H1 (cell line): ENCODE measurements around the gene EPHA5. TPM values are rescaled to one million over a fixed set of nuclear protein-coding genes. Genes with fewer than 3 reads are reported as not detected.
A peak's percentile ranks its signal among the peaks of the same experiment; 100 is the strongest.

ENCODE experiments used
- CTCF ChIA-PET: fragments of 300-600 bp; sonication (Branson Sonifier 250); formaldehyde crosslinking; loops from one replicate; lab custom pipeline; 2021; ENCODE audit not compliant: partially characterized antibody; lab: Charles Lee
- POLR2A ChIA-PET: fragments of 300-600 bp; sonication (Branson Sonifier 250); formaldehyde crosslinking; loops from one replicate; lab custom pipeline; 2021; ENCODE audit warnings: inconsistent platforms; ENCODE audit not compliant: partially characterized antibody; lab: Charles Lee
- DNase-seq, 2 experiments: peaks; one replicate each; pipeline versions ENCODE4 v3.0.0 to v3.0.0-alpha.2; 2010 to 2022; ENCODE audit warnings: low spot score in 2 of 2, low read depth in 1 of 2, mixed read lengths in 1 of 2
- FAIRE-seq: peaks from 2 replicates; lab custom pipeline; 2011; peaks lifted over from hg19 to GRCh38; lab: Jason Lieb, UNC
- H2AFZ ChIP-seq: 2 replicates; pipeline ENCODE4 v1.8.1; 2012; ENCODE audit warnings: low read length, inconsistent platforms
- H2AK5ac ChIP-seq: 2 replicates; pipeline ENCODE4 v1.6.1; 2013; ENCODE audit warnings: low read depth, low read length
- H2BK120ac ChIP-seq: replicated peaks from 2 replicates; pipeline ENCODE3; 2013; ENCODE audit warnings: low read depth, low read length, inconsistent platforms
- H2BK12ac ChIP-seq: 2 replicates; pipeline ENCODE4 v1.6.1; 2013; ENCODE audit warnings: low read depth, low read length
- H2BK15ac ChIP-seq: 2 replicates; pipeline ENCODE4 v1.6.1; 2013; ENCODE audit warnings: low read length
- H2BK20ac ChIP-seq: 2 replicates; pipeline ENCODE4 v1.6.1; 2013; ENCODE audit warnings: low read length
- H2BK5ac ChIP-seq: 2 replicates; pipeline ENCODE4 v1.6.1; 2013; ENCODE audit warnings: low read depth, low read length
- H3K14ac ChIP-seq: 2 replicates; pipeline ENCODE4 v1.6.1; 2013; ENCODE audit warnings: inconsistent platforms; ENCODE audit not compliant: insufficient read length
- H3K18ac ChIP-seq: 2 replicates; pipeline ENCODE4 v1.6.1; 2013; ENCODE audit warnings: low read length; ENCODE audit errors: extremely low read depth
- H3K23ac ChIP-seq: 2 replicates; pipeline ENCODE4 v1.6.1; 2013; ENCODE audit warnings: inconsistent platforms; ENCODE audit not compliant: insufficient read length
- H3K23me2 ChIP-seq: 2 replicates; pipeline ENCODE4 v1.6.1; 2013; ENCODE audit warnings: low read depth, low read length
- H3K27ac ChIP-seq: 2 replicates; pipeline ENCODE4 v1.6.1; 2011; ENCODE audit warnings: low read depth, low read length, inconsistent platforms
- H3K27me3 ChIP-seq, 4 experiments: replicated peaks in 1 of 4; 1 replicate in 1 of 4; 2 replicates in 3 of 4; pipeline versions ENCODE4 v1.6.1 to v1.8.1; 2011 to 2013; ENCODE audit warnings: low read length in 3 of 4, mild to moderate bottlenecking in 3 of 4, inconsistent platforms in 2 of 4, mixed read lengths in 2 of 4, moderate library complexity in 1 of 4; ENCODE audit not compliant: control insufficient read depth in 3 of 4, insufficient read depth in 3 of 4; ENCODE audit errors: extremely low read depth in 1 of 4
- H3K36me3 ChIP-seq, 4 experiments: 2 replicates each; pipeline versions ENCODE4 v1.6.1 to v1.8.1; 2011 to 2013; ENCODE audit warnings: mild to moderate bottlenecking in 4 of 4, low read length in 3 of 4, moderate library complexity in 2 of 4, control low read depth in 1 of 4, inconsistent platforms in 1 of 4; ENCODE audit not compliant: insufficient read depth in 4 of 4, control insufficient read depth in 2 of 4
- H3K4ac ChIP-seq: replicated peaks from 2 replicates; pipeline ENCODE3; 2013; ENCODE audit warnings: low read length, low read depth, mixed read lengths, inconsistent platforms; ENCODE audit not compliant: insufficient read length
- H3K4me1 ChIP-seq, 4 experiments: replicated peaks in 1 of 4; 1 replicate in 1 of 4; 2 replicates in 3 of 4; pipeline versions ENCODE4 v1.6.1 to v1.8.1; 2011 to 2013; ENCODE audit warnings: low read length in 3 of 4, inconsistent platforms in 2 of 4, mixed read lengths in 1 of 4; ENCODE audit not compliant: insufficient read depth in 4 of 4, control insufficient read depth in 3 of 4
- H3K4me2 ChIP-seq, 2 experiments: 2 replicates each; pipeline versions ENCODE4 v1.6.1 to v1.8.1; 2011 to 2013; ENCODE audit warnings: low read depth in 2 of 2, low read length in 2 of 2, control low read depth in 1 of 2, inconsistent platforms in 1 of 2, mild to moderate bottlenecking in 1 of 2; ENCODE audit not compliant: insufficient read depth in 1 of 2
- H3K4me3 ChIP-seq, 4 experiments: fragments of 200-600, 300-600 bp in 1 of 4; sonication (generic), shearing (Covaris generic), sonication (Bioruptor Twin) in 1 of 4; 2 replicates each; pipeline versions ENCODE4 v1.5.1 to v1.8.1; 2011 to 2016; ENCODE audit warnings: low read length in 4 of 4, low read depth in 3 of 4, control low read depth in 2 of 4, inconsistent platforms in 2 of 4, mild to moderate bottlenecking in 2 of 4, mixed read lengths in 1 of 4, moderate library complexity in 1 of 4; ENCODE audit not compliant: insufficient read depth in 2 of 4; ENCODE audit errors: extremely low read depth in 1 of 4
- H3K56ac ChIP-seq: replicated peaks from 2 replicates; pipeline ENCODE3; 2013; ENCODE audit warnings: low read depth, mild to moderate bottlenecking, mixed read lengths, low read length, inconsistent platforms; ENCODE audit not compliant: insufficient read length
- H3K79me1 ChIP-seq: 2 replicates; pipeline ENCODE4 v1.6.1; 2013; ENCODE audit warnings: low read depth, low read length, control low read depth
- H3K79me2 ChIP-seq, 2 experiments: 2 replicates each; pipeline versions ENCODE4 v1.6.1 to v1.8.1; 2012 to 2013; ENCODE audit warnings: low read length in 2 of 2, mild to moderate bottlenecking in 2 of 2, inconsistent platforms in 1 of 2; ENCODE audit not compliant: insufficient read depth in 2 of 2, control insufficient read depth in 1 of 2
- H3K9ac ChIP-seq, 4 experiments: replicated peaks in 1 of 4; 1 replicate in 1 of 4; 2 replicates in 3 of 4; pipeline versions ENCODE4 v1.6.1 to v1.8.1; 2011 to 2013; ENCODE audit warnings: low read depth in 3 of 4, low read length in 3 of 4, control low read depth in 2 of 4, mild to moderate bottlenecking in 2 of 4, moderate library complexity in 2 of 4, inconsistent platforms in 1 of 4; ENCODE audit errors: extremely low read depth in 1 of 4
- H3K9me3 ChIP-seq, 2 experiments: 2 replicates each; pipeline versions ENCODE4 v1.6.1 to v1.8.1; 2012 to 2013; ENCODE audit warnings: mild to moderate bottlenecking in 2 of 2, moderate library complexity in 2 of 2, control low read depth in 1 of 2, inconsistent platforms in 1 of 2, low read depth in 1 of 2, low read length in 1 of 2, mixed read lengths in 1 of 2; ENCODE audit not compliant: insufficient read depth in 2 of 2
- H4K20me1 ChIP-seq, 2 experiments: replicated peaks in 1 of 2; 2 replicates each; pipeline versions ENCODE3 to v1.8.1; 2011 to 2013; ENCODE audit warnings: inconsistent platforms in 2 of 2, low read length in 2 of 2, mild to moderate bottlenecking in 1 of 2; ENCODE audit not compliant: insufficient read depth in 2 of 2, control insufficient read depth in 1 of 2
- H4K5ac ChIP-seq: 2 replicates; pipeline ENCODE4 v1.6.1; 2013; ENCODE audit warnings: low read length, low read depth, mixed read lengths, inconsistent platforms; ENCODE audit not compliant: insufficient read length
- H4K8ac ChIP-seq: 2 replicates; pipeline ENCODE4 v1.8.0; 2013; ENCODE audit warnings: mild to moderate bottlenecking, moderate library complexity, low read length, inconsistent platforms; ENCODE audit not compliant: insufficient read depth; ENCODE audit errors: extremely low read depth
- H4K91ac ChIP-seq: replicated peaks from 2 replicates; pipeline ENCODE3; 2013; ENCODE audit warnings: low read length, mixed read lengths, inconsistent platforms; ENCODE audit not compliant: insufficient read length
- EGR1 ChIP-seq: IDR thresholded peaks from 2 replicates; pipeline ENCODE4 v1.6.1; 2011; ENCODE audit warnings: low read depth, low read length, borderline replicate concordance
- EZH2 ChIP-seq: fragments of 200-600 bp; sonication (generic); IDR thresholded peaks from 2 replicates; pipeline ENCODE4 v1.7.1; 2012; ENCODE audit warnings: low read depth, mild to moderate bottlenecking, moderate library complexity, low read length, inconsistent platforms; ENCODE audit not compliant: severe bottlenecking
- MAFK ChIP-seq: IDR thresholded peaks from 2 replicates; pipeline ENCODE4 v1.6.1; 2012; ENCODE audit warnings: low read depth, mild to moderate bottlenecking, improper control_type of control experiment, low read length
- POLR2A ChIP-seq, 2 experiments: IDR thresholded peaks; 1 replicate in 1 of 2; 2 replicates in 1 of 2; pipeline ENCODE4 v1.6.1; 2011; ENCODE audit warnings: low read depth in 2 of 2, low read length in 2 of 2, mild to moderate bottlenecking in 2 of 2; ENCODE audit errors: control extremely low read depth in 1 of 2
- WGBS, 2 experiments: shearing (Covaris generic) in 1 of 2; methylation state at CpG; one replicate each; pipeline versions ENCODE4 v1.1.6 to v1.1.7; 2013 to 2015; ENCODE audit warnings: low lambda C conversion rate in 2 of 2, mixed read lengths in 2 of 2, inconsistent platforms in 1 of 2, low coverage in 1 of 2, missing lambda C conversion rate in 1 of 2; ENCODE audit not compliant: insufficient replicate concordance in 2 of 2, insufficient coverage in 1 of 2, insufficient read length in 1 of 2; ENCODE audit errors: extremely low coverage in 1 of 2, missing lambda C conversion rate in 1 of 2; 5-methylcytosine and 5-hydroxymethylcytosine counted together
- polyA plus RNA-seq, 7 experiments: library from polyadenylated mRNA; depleted of rRNA in 3 of 7; stranded (reverse) in 5 of 7; unstranded in 2 of 7; fragments of >200 nt in 5 of 7; fragments of 200-250 nt in 2 of 7; gene quantifications; 1 replicate in 5 of 7; 2 replicates in 1 of 7; 4 replicates in 1 of 7; pipeline versions ENCODE4 v1.2.1 to v1.2.3, GENCODE V29; 2011 to 2013; ENCODE audit warnings: missing spikeins in 2 of 7, mixed read lengths in 2 of 7
- total RNA-seq: library from RNA; stranded (reverse); fragmentation: NEBNext Ultra II Directional; extraction: Animal tissue kit (Norgen Biotek cat#: 25700); gene quantifications from 2 replicates; pipeline ENCODE4 v1.2.1, GENCODE V29; 2021

The EPHA5 gene
- total and polyA plus RNA-seq, 2 of the 8 experiments (the other 6 are each of a cell fraction or from before 2014, with no cell fraction given), result 0.03 to 0.11 TPM

- no peak for TF ChIP-seq EZH2
- peak; percentile 30; the same call in 1 of the 2 replicates for TF ChIP-seq MAFK
- TF ChIP-seq POLR2A (IDR thresholded peaks at IDR 0.05; ENCODE audit: control extremely low read depth in 1 of 2, low read depth in 2 of 2, low read length in 2 of 2), result no peak
- TF ChIP-seq EGR1, result no peak
- TF ChIP-seq, all 59 proteins: peak for 1
- H3K27ac ChIP-seq, result no peak overlapping the region
- H2BK120ac ChIP-seq, result no peak overlapping the region
- H2AFZ ChIP-seq, result no peak overlapping the region; the same call in 1 of the 2 replicates
- no peaks in the 10 kb centered on the region for H3K79me1 ChIP-seq
- no peaks in the 10 kb centered on the region for H4K20me1 ChIP-seq
- H3K4me3 ChIP-seq, result no peak overlapping the region
- CTCF ChIA-PET, result interaction anchor here (1.0 kb wide), 1 partner anchor 9 kb away, joined by 4 read pairs; no protein-coding TSS in a partner anchor
- H3K23ac ChIP-seq, result no peak overlapping the region
- no peaks in the 10 kb centered on the region for H3K23me2 ChIP-seq
- H3K9me3 ChIP-seq, result no peaks in the 10 kb centered on the region
- no peak overlapping the region for H4K91ac ChIP-seq
- H3K36me3 ChIP-seq, result no peaks in the 10 kb centered on the region
- no peak overlapping the region for H2AK5ac ChIP-seq
- no peak for DNase-seq
- no peak overlapping the region for H2BK5ac ChIP-seq
- no peak overlapping the region for H4K8ac ChIP-seq
- no peak overlapping the region for H3K14ac ChIP-seq
- H2BK20ac ChIP-seq, result no peak overlapping the region
- no peak for FAIRE-seq
- POLR2A ChIA-PET, result no interaction called here
- H2BK15ac ChIP-seq, result no peak overlapping the region
- no peaks in the 10 kb centered on the region for H3K79me2 ChIP-seq
- H3K18ac ChIP-seq, result no peak overlapping the region
- H3K9ac ChIP-seq, result no peak overlapping the region
- no peaks in the 10 kb centered on the region for H3K27me3 ChIP-seq
- H3K4me2 ChIP-seq, result no peak overlapping the region
- WGBS, 2 experiments, result 88% methylated on average over 1 of the region's 1 CpG; no CpG with 5 or more reads in 1 of the 2 experiments
- no peak overlapping the region for H3K56ac ChIP-seq
- H2BK12ac ChIP-seq, result no peak overlapping the region
- no peaks in the 10 kb centered on the region for H3K4me1 ChIP-seq
- no peak overlapping the region for H4K5ac ChIP-seq
- no peak overlapping the region for H3K4ac ChIP-seq
These were observed 326.9 kb downstream of the EPHA5 start for GRCh38 chr4:65343342-65343741.
